Panc1 (cell line): ENCODE results near the gene ASB17. TPM values are rescaled to one million over a fixed set of nuclear protein-coding genes. Genes with fewer than 3 reads are reported as not detected.

Source experiments
- ATAC-seq: fragments of 200-7000 bp; cut with Tn5 transposase; 2 replicates; pipeline ENCODE4 v1.9.1; 2020; ENCODE audit warnings: mild to moderate bottlenecking, moderate library complexity
- Bru-seq: library from RNA; stranded (reverse); fragments of 400-500 nt; gene quantifications from one replicate; lab custom pipeline; 2021; lab: Mats Ljungman, UMichigan
- BruChase-seq, 2 experiments: library from RNA; stranded (reverse); fragments of 400-500 nt; gene quantifications; one replicate each; lab custom pipeline; 2021; lab: Mats Ljungman, UMichigan
- BruUV-seq: library from RNA; stranded (reverse); fragments of 400-500 nt; replicated peaks from 2 replicates; lab custom pipeline; 2021; lab: Mats Ljungman, UMichigan
- CTCF ChIA-PET: fragments of 300-600 bp; sonication (Branson Sonifier 250); formaldehyde crosslinking; loops from one replicate; lab custom pipeline; 2022; ENCODE audit warnings: antibody characterized with exemption; lab: Charles Lee
- POLR2A ChIA-PET: fragments of 300-600 bp; sonication (Branson Sonifier 250); formaldehyde crosslinking; loops from one replicate; lab custom pipeline; 2022; ENCODE audit warnings: antibody characterized with exemption; lab: Charles Lee
- DNase-seq: peaks from one replicate; pipeline ENCODE4 v3.0.0-alpha.2; 2010; ENCODE audit warnings: low read depth, low spot score
- H3K27ac ChIP-seq: 2 replicates; pipeline ENCODE4 v1.5.1; 2011; ENCODE audit warnings: mild to moderate bottlenecking, low read length, inconsistent platforms
- H3K27me3 ChIP-seq: fragments of 200-500 bp; sonication (Bioruptor generic); 2 replicates; pipeline ENCODE4 v1.6.0; 2014; ENCODE audit warnings: low read length, inconsistent platforms; ENCODE audit not compliant: control insufficient read depth, insufficient read depth
- H3K36me3 ChIP-seq: fragments of 200-500 bp; sonication (Bioruptor generic); 2 replicates; pipeline ENCODE4 v1.5.1; 2014; ENCODE audit warnings: inconsistent platforms, mild to moderate bottlenecking, low read length, moderate library complexity; ENCODE audit not compliant: control insufficient read depth, insufficient read depth
- H3K4me1 ChIP-seq: 2 replicates; pipeline ENCODE4 v1.5.1; 2011; ENCODE audit warnings: inconsistent platforms, mild to moderate bottlenecking, low read length, moderate library complexity; ENCODE audit not compliant: control insufficient read depth, insufficient read depth
- H3K4me3 ChIP-seq, 2 experiments: 2 replicates each; pipeline ENCODE4 v1.5.1; 2011 to 2012; ENCODE audit warnings: low read depth in 2 of 2, low read length in 2 of 2, mild to moderate bottlenecking in 2 of 2, inconsistent platforms in 1 of 2, moderate library complexity in 1 of 2
- H3K9me3 ChIP-seq: fragments of 200-500 bp; sonication (Bioruptor generic); 2 replicates; pipeline ENCODE4 v1.5.1; 2014; ENCODE audit warnings: low read depth, mild to moderate bottlenecking, inconsistent platforms, low read length, moderate library complexity; ENCODE audit not compliant: control insufficient read depth, insufficient read depth
- POLR2AphosphoS5 ChIP-seq: IDR thresholded peaks from 2 replicates; pipeline ENCODE4 v1.6.1; 2012; ENCODE audit warnings: mild to moderate bottlenecking, low read depth, low read length, moderate library complexity
- SIN3A ChIP-seq: IDR thresholded peaks from 2 replicates; pipeline ENCODE4 v1.6.1; 2012; ENCODE audit warnings: low read depth, mild to moderate bottlenecking, low read length, moderate library complexity, borderline replicate concordance; ENCODE audit not compliant: insufficient read depth
- TCF7L2 ChIP-seq: IDR thresholded peaks from 2 replicates; pipeline ENCODE4 v1.6.1; 2011; ENCODE audit warnings: mild to moderate bottlenecking, low read depth, low read length, inconsistent platforms
- in situ Hi-C: cut with HindIII; loops from 2 replicates; pipeline ENCODE4 v1.10.0; 2016; ENCODE audit warnings: low sequenced_read_pairs, low pct_unique_long_range_greater_than_20kb
- intact Hi-C: fragments of 100-400 bp; cut with micrococcal nuclease; formaldehyde crosslinking; loops from one replicate; pipeline ENCODE4 v1.10.0; 2022; ENCODE audit not compliant: unreplicated experiment
- long read RNA-seq: library from polyadenylated mRNA; unstranded; transcript quantifications from one replicate; pipeline ENCODE4 v2.0.0, GENCODE V29; 2021; ENCODE audit not compliant: unreplicated experiment
- polyA plus RNA-seq: library from polyadenylated mRNA; unstranded; fragments of >200 nt; gene quantifications from one replicate; pipeline ENCODE4 v1.2.1, GENCODE V29; 2012; ENCODE audit warnings: missing spikeins; ENCODE audit not compliant: insufficient read length
- total RNA-seq: library from RNA; stranded (reverse); gene quantifications from one replicate; pipeline ENCODE4 v1.2.1, GENCODE V29; 2021; ENCODE audit not compliant: unreplicated experiment
- TF ChIP-seq, protein P1 (sequence below): fragments of 450-650 bp; IDR thresholded peaks from 2 replicates; pipeline ENCODE4 v1.5.1; 2017; ENCODE audit warnings: mild to moderate bottlenecking
- TF ChIP-seq, protein P2 (sequence below), 2 experiments: IDR thresholded peaks; 2 replicates each; pipeline ENCODE4 v1.6.1; 2011 to 2012; ENCODE audit warnings: low read depth in 2 of 2, control low read depth in 1 of 2, low read length in 1 of 2, mild to moderate bottlenecking in 1 of 2, moderate library complexity in 1 of 2; ENCODE audit not compliant: insufficient read depth in 1 of 2

The ASB17 gene, protein sequence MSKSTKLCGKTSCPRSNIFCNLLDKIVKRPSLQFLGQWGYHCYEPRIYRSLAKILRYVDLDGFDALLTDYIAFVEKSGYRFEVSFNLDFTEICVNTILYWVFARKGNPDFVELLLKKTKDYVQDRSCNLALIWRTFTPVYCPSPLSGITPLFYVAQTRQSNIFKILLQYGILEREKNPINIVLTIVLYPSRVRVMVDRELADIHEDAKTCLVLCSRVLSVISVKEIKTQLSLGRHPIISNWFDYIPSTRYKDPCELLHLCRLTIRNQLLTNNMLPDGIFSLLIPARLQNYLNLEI
- total RNA-seq = not detected
- polyA plus RNA-seq = not detected
- not detected for Bru-seq, nascent RNA
- not detected for BruChase-seq, experiment 1, labeled RNA remaining after a 2-hour chase
- not detected for BruChase-seq, experiment 2, labeled RNA remaining after a 6-hour chase
- long read RNA-seq = 0 reads

- no peak for DNase-seq
- in situ Hi-C loops = no loop called here
- no peak for ATAC-seq
- Histone ChIP-seq H3K4me3 (no peak within 1 kb of the TSS), H3K36me3 (no peaks in the 10 kb centered on the region), H3K27ac (no peak within 1 kb of the TSS), H3K27me3 (no peaks in the 10 kb centered on the region), H3K9me3 (no peaks in the 10 kb centered on the region), H3K4me1 (no peaks in the 10 kb centered on the region)
- BruUV-seq = no TSS peak
- intact Hi-C loops = no loop called here
- ChIA-PET POLR2A (no interaction called here), CTCF (no interaction called here)
- TF ChIP-seq, protein P1, sequence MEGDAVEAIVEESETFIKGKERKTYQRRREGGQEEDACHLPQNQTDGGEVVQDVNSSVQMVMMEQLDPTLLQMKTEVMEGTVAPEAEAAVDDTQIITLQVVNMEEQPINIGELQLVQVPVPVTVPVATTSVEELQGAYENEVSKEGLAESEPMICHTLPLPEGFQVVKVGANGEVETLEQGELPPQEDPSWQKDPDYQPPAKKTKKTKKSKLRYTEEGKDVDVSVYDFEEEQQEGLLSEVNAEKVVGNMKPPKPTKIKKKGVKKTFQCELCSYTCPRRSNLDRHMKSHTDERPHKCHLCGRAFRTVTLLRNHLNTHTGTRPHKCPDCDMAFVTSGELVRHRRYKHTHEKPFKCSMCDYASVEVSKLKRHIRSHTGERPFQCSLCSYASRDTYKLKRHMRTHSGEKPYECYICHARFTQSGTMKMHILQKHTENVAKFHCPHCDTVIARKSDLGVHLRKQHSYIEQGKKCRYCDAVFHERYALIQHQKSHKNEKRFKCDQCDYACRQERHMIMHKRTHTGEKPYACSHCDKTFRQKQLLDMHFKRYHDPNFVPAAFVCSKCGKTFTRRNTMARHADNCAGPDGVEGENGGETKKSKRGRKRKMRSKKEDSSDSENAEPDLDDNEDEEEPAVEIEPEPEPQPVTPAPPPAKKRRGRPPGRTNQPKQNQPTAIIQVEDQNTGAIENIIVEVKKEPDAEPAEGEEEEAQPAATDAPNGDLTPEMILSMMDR = no peak
- no peak for TF ChIP-seq SIN3A
- TF ChIP-seq POLR2AphosphoS5 = no peak
- no peak for TF ChIP-seq TCF7L2
- TF ChIP-seq, protein P2, sequence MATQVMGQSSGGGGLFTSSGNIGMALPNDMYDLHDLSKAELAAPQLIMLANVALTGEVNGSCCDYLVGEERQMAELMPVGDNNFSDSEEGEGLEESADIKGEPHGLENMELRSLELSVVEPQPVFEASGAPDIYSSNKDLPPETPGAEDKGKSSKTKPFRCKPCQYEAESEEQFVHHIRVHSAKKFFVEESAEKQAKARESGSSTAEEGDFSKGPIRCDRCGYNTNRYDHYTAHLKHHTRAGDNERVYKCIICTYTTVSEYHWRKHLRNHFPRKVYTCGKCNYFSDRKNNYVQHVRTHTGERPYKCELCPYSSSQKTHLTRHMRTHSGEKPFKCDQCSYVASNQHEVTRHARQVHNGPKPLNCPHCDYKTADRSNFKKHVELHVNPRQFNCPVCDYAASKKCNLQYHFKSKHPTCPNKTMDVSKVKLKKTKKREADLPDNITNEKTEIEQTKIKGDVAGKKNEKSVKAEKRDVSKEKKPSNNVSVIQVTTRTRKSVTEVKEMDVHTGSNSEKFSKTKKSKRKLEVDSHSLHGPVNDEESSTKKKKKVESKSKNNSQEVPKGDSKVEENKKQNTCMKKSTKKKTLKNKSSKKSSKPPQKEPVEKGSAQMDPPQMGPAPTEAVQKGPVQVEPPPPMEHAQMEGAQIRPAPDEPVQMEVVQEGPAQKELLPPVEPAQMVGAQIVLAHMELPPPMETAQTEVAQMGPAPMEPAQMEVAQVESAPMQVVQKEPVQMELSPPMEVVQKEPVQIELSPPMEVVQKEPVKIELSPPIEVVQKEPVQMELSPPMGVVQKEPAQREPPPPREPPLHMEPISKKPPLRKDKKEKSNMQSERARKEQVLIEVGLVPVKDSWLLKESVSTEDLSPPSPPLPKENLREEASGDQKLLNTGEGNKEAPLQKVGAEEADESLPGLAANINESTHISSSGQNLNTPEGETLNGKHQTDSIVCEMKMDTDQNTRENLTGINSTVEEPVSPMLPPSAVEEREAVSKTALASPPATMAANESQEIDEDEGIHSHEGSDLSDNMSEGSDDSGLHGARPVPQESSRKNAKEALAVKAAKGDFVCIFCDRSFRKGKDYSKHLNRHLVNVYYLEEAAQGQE (IDR thresholded peaks at IDR 0.05; ENCODE audit: insufficient read depth in 1 of 2, low read depth in 2 of 2, low read length in 1 of 2) = no peak
Measured at GRCh38 chr1:75932304-75932703, at the start of gene ASB17. TSS of gene ASB17 (minus strand) at chr1:75932404. CDS start at chr1:75932291, 113 bp downstream.

- ATAC-seq (no peak), DNase-seq (no peak)
- no peaks in the 10 kb centered on the region for H3K36me3 ChIP-seq
- in situ Hi-C loops = no loop called here
- H3K4me1 ChIP-seq = no peaks in the 10 kb centered on the region
- TF ChIP-seq, protein P1 = no peak
- TF ChIP-seq TCF7L2 (no peak), SIN3A (no peak), POLR2AphosphoS5 (no peak)
- TF ChIP-seq, protein P2 (IDR thresholded peaks at IDR 0.05; ENCODE audit: insufficient read depth in 1 of 2, low read depth in 2 of 2, low read length in 1 of 2) = no peak
- intact Hi-C loops = no loop called here
- no peaks in the 10 kb centered on the region for H3K27me3 ChIP-seq
- no peaks in the 10 kb centered on the region for H3K9me3 ChIP-seq
- ChIA-PET CTCF (no interaction called here), POLR2A (interaction anchor here (0.6 kb wide), 1 partner anchor 73 kb away, joined by 3 read pairs; no protein-coding TSS in a partner anchor)
- no peak overlapping the region for H3K4me3 ChIP-seq
- no peak overlapping the region for H3K27ac ChIP-seq
- no TSS peak for BruUV-seq
Measured at GRCh38 chr1:75980972-75981897, 49.0 kb upstream of the ASB17 start.
